Endothelial cell of coronary artery (primary cell): ENCODE data around the gene WNT9B. TPM values are rescaled to one million over a fixed set of nuclear protein-coding genes. Genes with fewer than 3 reads are reported as not detected.

ENCODE experiments used
- total RNA-seq: library from RNA; depleted of rRNA; stranded (reverse); fragments of >200 nt; gene quantifications from 2 replicates; pipeline ENCODE4 v1.2.3, GENCODE V29; 2014

Gene WNT9B, protein sequence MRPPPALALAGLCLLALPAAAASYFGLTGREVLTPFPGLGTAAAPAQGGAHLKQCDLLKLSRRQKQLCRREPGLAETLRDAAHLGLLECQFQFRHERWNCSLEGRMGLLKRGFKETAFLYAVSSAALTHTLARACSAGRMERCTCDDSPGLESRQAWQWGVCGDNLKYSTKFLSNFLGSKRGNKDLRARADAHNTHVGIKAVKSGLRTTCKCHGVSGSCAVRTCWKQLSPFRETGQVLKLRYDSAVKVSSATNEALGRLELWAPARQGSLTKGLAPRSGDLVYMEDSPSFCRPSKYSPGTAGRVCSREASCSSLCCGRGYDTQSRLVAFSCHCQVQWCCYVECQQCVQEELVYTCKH
- not detected in 2 replicates for total RNA-seq

DNA sequence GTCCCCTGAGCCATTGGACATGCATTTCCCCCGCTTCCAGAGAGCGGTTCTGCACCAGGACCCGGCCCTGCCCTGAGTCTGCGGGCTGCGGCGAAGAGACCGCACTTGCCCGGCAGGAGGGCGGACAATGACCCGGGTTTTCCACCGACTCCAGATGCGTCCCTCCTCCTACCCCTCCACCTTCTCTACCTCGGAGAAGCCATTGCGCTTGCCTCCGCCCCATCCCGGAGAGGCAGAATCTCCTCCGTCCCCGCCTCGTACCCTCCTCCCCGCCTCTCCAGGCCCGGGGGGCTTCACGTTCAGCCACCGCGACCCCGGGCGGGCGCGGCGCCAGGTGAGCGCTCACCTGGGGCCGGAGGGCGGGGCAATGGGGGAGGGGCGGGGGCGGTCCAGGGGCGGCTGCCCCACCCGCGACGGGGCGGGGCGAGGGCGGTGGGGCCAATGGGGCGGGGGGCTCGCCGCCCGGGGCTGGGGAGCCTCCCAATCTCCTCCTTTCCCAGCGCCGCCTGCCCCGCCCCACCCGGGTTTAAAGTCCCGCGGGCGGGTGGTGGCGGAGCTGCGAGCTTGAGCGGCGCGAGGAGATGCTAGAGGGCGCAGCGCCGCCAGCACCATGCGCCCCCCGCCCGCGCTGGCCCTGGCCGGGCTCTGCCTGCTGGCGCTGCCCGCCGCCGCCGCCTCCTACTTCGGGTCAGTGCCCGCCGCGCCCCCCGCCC is at the start of gene WNT9B:
WNT9B (plus strand) TSS at position 555 of the 713 bp plus-strand sequence; CDS start at position 611, 56 bp downstream.

DNA sequence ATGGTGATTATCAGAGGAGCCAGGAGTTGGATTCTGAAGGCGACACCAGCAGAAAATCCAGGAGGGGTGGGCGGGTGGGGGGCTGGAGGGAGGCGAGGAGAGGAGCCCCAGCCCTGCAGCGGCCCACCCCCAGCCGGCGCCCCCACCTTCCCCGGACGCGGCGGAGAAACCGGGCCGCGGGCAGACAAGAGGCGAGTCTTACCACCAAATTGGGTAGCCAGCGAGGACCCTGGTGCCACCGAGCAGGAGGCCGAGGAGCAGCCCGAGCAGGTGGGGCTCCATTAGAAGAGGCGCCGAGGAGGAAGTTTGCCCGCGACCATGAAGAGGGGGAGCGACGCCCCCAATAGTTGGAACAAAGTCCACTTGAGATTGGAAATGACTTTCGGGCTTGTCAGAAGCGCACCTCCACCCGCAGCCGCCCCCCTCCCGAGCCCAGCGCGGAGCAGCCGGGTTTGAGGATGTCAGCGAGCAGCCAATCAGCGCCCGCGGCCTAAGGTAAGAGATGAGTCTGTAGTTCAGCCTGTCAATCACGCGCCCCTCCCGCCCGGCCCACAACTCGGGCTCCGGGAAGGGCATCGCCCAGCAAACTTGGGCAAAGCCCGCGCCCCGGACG is 33.0 kb upstream of the WNT9B start, which contains the start of gene WNT3:
WNT3 (minus strand) TSS at position 377 of the 613 bp plus-strand sequence; CDS start at position 282, 95 bp downstream.

DNA sequence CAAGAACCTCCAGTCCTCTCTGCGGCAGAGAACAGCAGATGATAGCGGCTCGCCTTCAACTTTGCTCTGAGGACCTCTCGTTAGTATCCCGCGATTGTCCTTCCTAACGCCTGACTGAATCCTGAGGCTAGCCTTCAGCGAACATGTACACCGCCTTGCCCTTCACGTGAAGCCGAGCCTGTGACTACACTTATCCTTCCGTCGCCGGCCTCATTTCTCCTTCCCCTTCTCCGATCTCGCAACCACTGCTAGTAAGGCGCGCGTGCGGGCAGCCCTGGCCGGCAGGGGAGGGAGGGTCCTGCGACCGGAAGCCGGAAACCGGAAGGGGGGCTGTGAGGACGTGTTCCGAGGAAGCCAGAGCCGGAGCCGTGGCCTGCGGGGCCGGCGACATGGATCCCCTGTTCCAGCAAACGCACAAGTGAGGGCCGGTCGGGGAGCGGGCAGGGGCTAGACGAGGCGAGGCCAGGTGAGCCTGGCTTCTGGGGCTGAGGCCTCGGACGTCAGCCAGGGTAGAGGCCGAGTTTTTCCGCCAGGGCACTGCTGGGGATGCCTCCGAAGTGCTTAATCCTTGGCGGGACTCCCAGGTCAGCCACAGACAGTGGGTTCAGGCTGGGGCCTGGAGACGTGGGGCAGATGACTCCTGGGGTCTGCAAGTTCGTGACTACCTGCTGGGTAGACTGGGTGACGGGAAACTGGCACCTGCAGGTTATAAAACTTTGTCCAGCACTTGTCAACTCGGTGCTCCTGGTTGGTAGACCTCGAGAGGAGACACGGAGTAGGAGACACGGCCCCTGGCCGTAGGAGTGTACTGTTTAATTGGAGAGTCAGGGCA is 71.6 kb downstream of the WNT9B start, which contains the start of gene GOSR2:
GOSR2 (plus strand) TSS at position 357 of the 832 bp plus-strand sequence; CDS start at position 390, 33 bp downstream.

Other genes starting within 250 kb of the WNT9B start
- 1.4 and 1.6 TPM in 2 replicates for gene WNT3, start 32.9 kb upstream of the WNT9B start, total RNA-seq
- 51.2 and 60.4 TPM in 2 replicates for gene GOSR2, start 71.6 kb downstream of the WNT9B start, total RNA-seq
- 0.09 TPM in 1 of 2 replicates, not detected in the other for gene RPRML, start 127.7 kb downstream of the WNT9B start, total RNA-seq